Measurements from ENCODE around the gene TUBA4A. TPM values are rescaled to one million over a fixed set of nuclear protein-coding genes. Genes with fewer than 3 reads are reported as not detected.

The TUBA4A gene
- total RNA-seq, 1 donor from 2014 or later: 27.5 TPM

GRCh38 chr2:219209236-219210195 lies 44.2 kb downstream of the TUBA4A start:
- no peak for TF ChIP-seq CTCF (IDR thresholded peaks at IDR 0.05; ENCODE audit: partially characterized antibody, unreplicated experiment)
- Mint-ChIP-seq H3K27ac (ENCODE audit: unreplicated experiment) (no peak overlapping the region), H3K36me3 (ENCODE audit: unreplicated experiment) (no peaks in the 10 kb centered on the region), H3K4me1 (ENCODE audit: low read depth, unreplicated experiment) (peaks cover 5% of the 10 kb centered on the region), H3K4me3 (ENCODE audit: unreplicated experiment) (no peak overlapping the region), H3K9me3 (ENCODE audit: unreplicated experiment) (peaks cover 14% of the 10 kb centered on the region), H3K27me3 (ENCODE audit: unreplicated experiment) (peaks cover 5% of the 10 kb centered on the region)
- no peak for DNase-seq

- no peak for TF ChIP-seq CTCF (IDR thresholded peaks at IDR 0.05; ENCODE audit: partially characterized antibody, unreplicated experiment)
- Mint-ChIP-seq H3K9me3 (ENCODE audit: unreplicated experiment) (peaks cover 14% of the 10 kb centered on the region), H3K27ac (ENCODE audit: unreplicated experiment) (peak overlapping the region; percentile 0), H3K27me3 (ENCODE audit: unreplicated experiment) (no peaks in the 10 kb centered on the region), H3K36me3 (ENCODE audit: unreplicated experiment) (no peaks in the 10 kb centered on the region), H3K4me1 (ENCODE audit: low read depth, unreplicated experiment) (peaks cover 5% of the 10 kb centered on the region), H3K4me3 (ENCODE audit: unreplicated experiment) (peak overlapping the region; percentile 89)
- no peak for DNase-seq
Measured at GRCh38 chr2:219207884-219208740, 45.6 kb downstream of the TUBA4A start.

- Mint-ChIP-seq H3K27ac (ENCODE audit: unreplicated experiment) (peak overlapping the region; percentile 80), H3K36me3 (ENCODE audit: unreplicated experiment) (no peaks in the 10 kb centered on the region), H3K27me3 (ENCODE audit: unreplicated experiment) (no peaks in the 10 kb centered on the region), H3K9me3 (ENCODE audit: unreplicated experiment) (peaks cover 14% of the 10 kb centered on the region), H3K4me1 (ENCODE audit: low read depth, unreplicated experiment) (peaks cover 5% of the 10 kb centered on the region), H3K4me3 (ENCODE audit: unreplicated experiment) (peak overlapping the region; percentile 89)
- no peak for DNase-seq
- no peak for TF ChIP-seq CTCF (IDR thresholded peaks at IDR 0.05; ENCODE audit: partially characterized antibody, unreplicated experiment)
Measured at GRCh38 chr2:219207134-219207883, 46.4 kb downstream of the TUBA4A start.

- Mint-ChIP-seq H3K9me3 (ENCODE audit: unreplicated experiment) (peaks cover 12% of the 10 kb centered on the region), H3K27ac (ENCODE audit: unreplicated experiment) (peak within 1 kb of the TSS; percentile 92), H3K4me3 (ENCODE audit: unreplicated experiment) (peak within 1 kb of the TSS; percentile 89), H3K4me1 (ENCODE audit: low read depth, unreplicated experiment) (peaks cover 5% of the 10 kb centered on the region), H3K27me3 (ENCODE audit: unreplicated experiment) (no peaks in the 10 kb centered on the region), H3K36me3 (ENCODE audit: unreplicated experiment) (no peaks in the 10 kb centered on the region)
- peak; percentile 96 for DNase-seq
- TF ChIP-seq CTCF (IDR thresholded peaks at IDR 0.05; ENCODE audit: partially characterized antibody, unreplicated experiment): no peak
Measured at GRCh38 chr2:219206328-219207133, 47.2 kb downstream of the TUBA4A start, which contains the start of gene ZFAND2B. Gene ZFAND2B (plus strand): TSS chr2:219206782. CDS start chr2:219206988, 206 bp downstream.
